Fibroblast of skin of back (primary cell): Measurements from ENCODE around the gene BZW2.

Experiments used
- DNase-seq: peaks from one replicate; pipeline ENCODE4 v3.0.0-alpha.2; 2013

The BZW2 gene

GRCh38 chr7:16754856-16755317 is 108.9 kb downstream of the BZW2 start:
- DNase-seq, result no peak

GRCh38 chr7:16755397-16755796 is 109.4 kb downstream of the BZW2 start:
- peak; percentile 41 for DNase-seq
